Neural crest cell (in vitro differentiated cells): ENCODE results near the gene DBN1. TPM values are rescaled to one million over a fixed set of nuclear protein-coding genes. Genes with fewer than 3 reads are reported as not detected.

Experiments used
- DNase-seq: peaks from one replicate; pipeline ENCODE4 v3.0.0; 2021; ENCODE audit warnings: low read depth, mixed read lengths, low spot score
- H3K27ac Mint-ChIP-seq: one replicate; pipeline ENCODE4 v1.8.0; 2021; ENCODE audit warnings: mild to moderate bottlenecking, mixed read lengths; ENCODE audit not compliant: unreplicated experiment
- H3K27me3 Mint-ChIP-seq: 2 replicates; pipeline ENCODE4 v1.8.0; 2021; ENCODE audit warnings: low read depth, mild to moderate bottlenecking, mixed read lengths
- H3K36me3 Mint-ChIP-seq: 2 replicates; pipeline ENCODE4 v1.8.0; 2021; ENCODE audit warnings: low read depth, mild to moderate bottlenecking, mixed read lengths
- H3K4me1 Mint-ChIP-seq: 2 replicates; pipeline ENCODE4 v1.8.0; 2021; ENCODE audit warnings: mixed read lengths
- H3K4me3 Mint-ChIP-seq: one replicate; pipeline ENCODE4 v1.8.0; 2021; ENCODE audit warnings: mild to moderate bottlenecking, mixed read lengths
- H3K9me3 Mint-ChIP-seq: 2 replicates; pipeline ENCODE4 v1.8.0; 2021; ENCODE audit warnings: mixed read lengths
- total RNA-seq: library from RNA; stranded (reverse); gene quantifications from 2 replicates; pipeline ENCODE4 v1.2.1, GENCODE V29; 2021
- TF ChIP-seq, protein P1 (sequence below): fragments of 200-600 bp; sonication (generic); conservative IDR thresholded peaks from 2 replicates; pipeline ENCODE4 v1.5.0; 2021; ENCODE audit warnings: antibody characterized with exemption, mild to moderate bottlenecking

The DBN1 gene
- total RNA-seq, 1 donor from 2014 or later = 410 TPM

DNA sequence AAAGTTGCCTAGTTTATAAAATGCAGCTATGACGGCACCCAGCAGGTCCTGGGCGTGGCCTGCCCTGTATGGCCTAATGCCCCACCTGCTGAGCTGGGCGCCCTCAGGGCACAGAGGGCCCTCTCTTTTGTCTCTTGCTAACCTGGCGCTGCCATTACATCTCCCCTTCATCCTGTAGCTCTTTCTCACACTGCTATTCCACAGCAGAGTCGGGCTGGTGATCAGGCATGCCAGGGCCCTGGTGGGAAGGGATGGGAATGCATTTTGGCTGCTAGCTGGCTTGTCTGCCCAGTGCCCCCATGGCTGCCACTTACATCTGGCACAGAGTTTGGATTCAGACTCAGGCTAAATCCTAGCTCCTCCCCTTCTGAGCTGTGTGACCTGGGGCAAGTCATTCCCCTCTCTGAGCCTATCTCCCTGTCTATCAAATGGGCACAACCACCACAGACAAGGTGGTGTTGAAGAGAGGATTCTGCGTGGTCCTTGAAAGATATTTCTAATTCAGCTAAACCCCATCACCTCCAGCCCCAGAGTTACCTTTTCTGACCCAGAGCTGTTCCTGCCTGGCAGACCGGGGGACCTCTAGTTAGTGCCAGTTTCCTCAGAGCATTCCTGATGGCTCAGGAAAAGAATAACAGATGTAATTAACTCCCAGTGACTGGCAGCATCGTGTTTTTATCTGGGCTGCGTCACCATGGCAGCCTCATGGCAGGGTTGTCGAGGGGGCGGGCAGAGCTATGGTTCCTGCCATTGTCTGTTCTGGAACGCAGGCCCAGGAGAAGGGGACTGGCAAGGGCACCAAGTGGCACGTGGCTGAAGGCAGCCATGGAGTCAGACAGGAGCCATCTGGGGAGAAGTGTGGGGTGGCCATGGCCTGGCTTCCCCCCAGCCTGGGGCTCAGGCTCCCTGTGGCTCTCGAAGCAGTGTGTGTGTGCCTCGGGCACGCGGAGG, 20.5 kb downstream of the DBN1 start:
- TF ChIP-seq, protein P1, sequence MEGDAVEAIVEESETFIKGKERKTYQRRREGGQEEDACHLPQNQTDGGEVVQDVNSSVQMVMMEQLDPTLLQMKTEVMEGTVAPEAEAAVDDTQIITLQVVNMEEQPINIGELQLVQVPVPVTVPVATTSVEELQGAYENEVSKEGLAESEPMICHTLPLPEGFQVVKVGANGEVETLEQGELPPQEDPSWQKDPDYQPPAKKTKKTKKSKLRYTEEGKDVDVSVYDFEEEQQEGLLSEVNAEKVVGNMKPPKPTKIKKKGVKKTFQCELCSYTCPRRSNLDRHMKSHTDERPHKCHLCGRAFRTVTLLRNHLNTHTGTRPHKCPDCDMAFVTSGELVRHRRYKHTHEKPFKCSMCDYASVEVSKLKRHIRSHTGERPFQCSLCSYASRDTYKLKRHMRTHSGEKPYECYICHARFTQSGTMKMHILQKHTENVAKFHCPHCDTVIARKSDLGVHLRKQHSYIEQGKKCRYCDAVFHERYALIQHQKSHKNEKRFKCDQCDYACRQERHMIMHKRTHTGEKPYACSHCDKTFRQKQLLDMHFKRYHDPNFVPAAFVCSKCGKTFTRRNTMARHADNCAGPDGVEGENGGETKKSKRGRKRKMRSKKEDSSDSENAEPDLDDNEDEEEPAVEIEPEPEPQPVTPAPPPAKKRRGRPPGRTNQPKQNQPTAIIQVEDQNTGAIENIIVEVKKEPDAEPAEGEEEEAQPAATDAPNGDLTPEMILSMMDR = no peak
- DNase-seq = no peak
- H3K4me1 Mint-ChIP-seq = peaks cover 60% of the 10 kb centered on the region
- H3K27ac Mint-ChIP-seq = no peak overlapping the region
- H3K4me3 Mint-ChIP-seq = peak overlapping the region; percentile 91
- peaks cover 12% of the 10 kb centered on the region for H3K36me3 Mint-ChIP-seq
- H3K27me3 Mint-ChIP-seq = peaks cover 54% of the 10 kb centered on the region
- no peaks in the 10 kb centered on the region for H3K9me3 Mint-ChIP-seq

DNA sequence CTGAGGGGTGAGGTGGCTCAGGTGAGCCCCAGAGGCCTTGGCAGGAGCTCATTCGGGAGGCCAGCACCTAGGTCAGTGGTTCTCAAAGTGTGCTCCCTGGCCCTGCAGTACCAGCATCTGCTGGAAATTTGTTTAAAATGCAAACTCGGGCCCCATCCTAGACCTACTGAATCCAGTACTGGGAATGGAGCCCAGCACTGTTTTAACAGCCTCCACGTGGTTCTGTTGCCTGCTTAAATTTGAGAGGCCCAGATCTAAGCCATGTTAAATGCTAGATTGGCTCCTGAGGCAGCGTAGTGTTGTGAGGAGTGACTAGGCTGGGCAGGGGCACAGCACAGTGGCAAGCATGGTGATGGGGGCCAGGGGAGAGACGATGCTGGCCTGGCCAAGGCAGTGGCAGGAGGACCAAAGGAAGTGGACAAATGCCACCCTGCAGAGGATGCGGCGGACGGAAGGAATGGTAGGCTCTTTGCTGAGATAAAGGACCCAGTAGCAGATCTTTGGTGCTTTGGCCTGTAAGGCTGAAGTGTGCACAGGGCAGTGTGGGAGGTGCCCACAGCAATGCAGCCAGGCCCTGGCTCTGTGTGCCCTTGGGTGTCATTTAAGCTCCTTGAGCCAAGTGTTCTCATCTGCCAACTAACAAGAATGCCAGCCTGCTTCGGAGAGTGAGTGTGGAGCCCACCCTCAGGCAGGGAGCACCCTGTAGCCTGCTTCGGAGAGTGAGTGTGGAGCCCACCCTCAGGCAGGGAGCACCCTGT, 22.6 kb downstream of the DBN1 start:
- H3K4me1 Mint-ChIP-seq = peaks cover 52% of the 10 kb centered on the region
- no peak for DNase-seq
- peaks cover 52% of the 10 kb centered on the region for H3K27me3 Mint-ChIP-seq
- peak overlapping the region; percentile 84 for H3K4me3 Mint-ChIP-seq
- TF ChIP-seq, protein P1 = no peak
- H3K27ac Mint-ChIP-seq = peak overlapping the region; percentile 78
- peaks cover 6% of the 10 kb centered on the region for H3K36me3 Mint-ChIP-seq
- H3K9me3 Mint-ChIP-seq = no peaks in the 10 kb centered on the region

DNA sequence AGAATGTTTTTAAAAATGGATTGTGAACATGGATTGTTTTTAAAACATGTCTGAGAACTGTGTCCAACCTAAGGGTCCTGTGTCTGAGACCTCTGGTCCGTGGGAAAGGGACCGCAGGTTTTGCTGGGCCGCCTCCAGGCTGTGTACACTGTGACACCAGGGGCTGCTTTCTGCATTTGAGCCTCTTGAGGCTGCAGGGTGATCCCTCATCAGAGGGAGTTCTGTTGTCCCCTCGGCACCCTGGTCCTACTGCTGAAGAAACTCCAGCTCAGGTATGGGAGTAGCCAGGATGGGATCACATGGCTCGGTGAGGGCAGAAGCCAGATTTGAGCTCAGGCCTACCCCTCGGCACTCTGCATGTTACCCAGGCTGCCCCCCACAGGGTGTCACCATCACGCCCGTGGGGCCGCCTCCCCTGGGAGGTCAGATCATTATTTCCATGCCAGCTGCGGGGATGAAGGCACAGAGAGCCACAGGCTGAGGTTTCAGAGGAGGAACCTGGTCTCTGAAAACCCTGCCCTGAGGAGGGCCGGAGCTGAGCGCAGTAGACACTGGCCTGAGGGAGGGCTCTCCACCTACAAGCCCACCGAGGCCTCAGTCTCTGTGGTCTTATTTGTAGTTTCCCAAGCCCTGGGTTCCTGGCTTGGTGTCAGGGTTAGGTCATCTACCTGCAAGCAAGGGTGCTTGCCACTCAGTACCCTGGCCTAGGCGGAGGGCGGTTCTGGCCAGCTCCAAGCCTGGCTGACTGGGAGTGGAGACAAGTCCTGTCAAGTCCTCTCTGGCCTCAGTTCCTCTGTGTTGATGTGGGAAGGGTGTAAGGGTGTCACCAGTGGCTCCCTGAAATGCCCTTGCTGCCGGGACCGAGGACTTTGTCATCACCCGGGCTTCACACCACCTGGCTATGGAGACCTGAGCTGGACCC, 24.0 kb downstream of the DBN1 start:
- Mint-ChIP-seq H3K27me3 (peaks cover 66% of the 10 kb centered on the region), H3K9me3 (no peaks in the 10 kb centered on the region), H3K36me3 (peaks cover 6% of the 10 kb centered on the region), H3K4me1 (peaks cover 66% of the 10 kb centered on the region), H3K27ac (peak overlapping the region; percentile 14), H3K4me3 (peak overlapping the region; percentile 93)
- TF ChIP-seq, protein P1 = no peak
- no peak for DNase-seq

DNA sequence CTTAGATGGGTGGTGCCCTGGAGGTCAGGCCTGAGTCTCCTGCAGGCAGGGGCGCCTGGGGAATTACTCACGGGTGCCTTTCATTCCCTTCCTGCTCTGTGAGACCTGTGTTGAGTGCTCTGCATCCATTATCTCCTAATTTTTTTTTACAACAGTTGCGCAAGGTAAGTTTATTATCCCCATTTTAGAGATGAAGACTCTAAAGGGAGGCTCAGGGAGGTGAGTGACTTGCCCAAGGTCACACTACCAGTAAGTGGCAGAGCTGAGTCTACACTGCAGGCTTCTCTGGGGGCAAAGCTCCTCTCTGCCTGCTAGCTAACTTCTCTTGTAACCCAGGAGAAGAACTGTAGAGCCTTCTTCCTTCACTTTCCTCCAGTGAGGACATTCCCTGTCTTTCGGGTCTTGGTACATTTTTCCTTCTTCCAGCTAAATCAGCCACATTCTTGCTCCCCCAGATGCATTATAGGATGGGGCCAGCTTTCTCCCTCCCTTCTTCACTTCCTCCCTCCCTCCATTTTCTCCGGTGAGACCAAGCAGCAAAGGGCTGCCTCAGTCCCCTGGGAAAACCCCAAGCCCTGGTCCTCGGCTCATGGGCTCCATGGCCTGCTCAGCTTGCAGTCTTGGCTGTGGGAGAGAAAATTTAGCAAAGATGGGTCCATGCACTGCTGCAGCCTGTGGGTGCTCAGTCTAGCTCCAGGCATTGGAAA, 25.0 kb downstream of the DBN1 start:
- Mint-ChIP-seq H3K36me3 (peaks cover 6% of the 10 kb centered on the region), H3K4me3 (peak overlapping the region; percentile 93), H3K9me3 (no peaks in the 10 kb centered on the region), H3K4me1 (peaks cover 62% of the 10 kb centered on the region), H3K27me3 (peaks cover 60% of the 10 kb centered on the region), H3K27ac (peak overlapping the region; percentile 63)
- TF ChIP-seq, protein P1 = no peak
- no peak for DNase-seq
